Heart right ventricle (tissue), 16 donors: ENCODE results near the gene CD180. TPM values are rescaled to one million over a fixed set of nuclear protein-coding genes. Genes with fewer than 3 reads are reported as not detected.
A peak's percentile ranks its signal among the peaks of the same experiment; 100 is the strongest.

Experiments
- ATAC-seq, 8 donors: fragments of 200-7000 bp; cut with Tn5 transposase; one replicate each; pipeline ENCODE4 v1.9.1; 2020; ENCODE audit warnings: mild to moderate bottlenecking in 8 of 8, moderate library complexity in 8 of 8, moderate number of reproducible peaks in 1 of 8
- DNase-seq, 2 donors: peaks; one replicate each; pipeline ENCODE4 v3.0.0-alpha.2; 2020
- H3K27ac ChIP-seq, 10 donors: fragments of 200-600 bp; sonication (generic) in 2 of 10; one replicate each; pipeline versions ENCODE4 v1.5.0 to v1.8.0; 2020 to 2022; ENCODE audit warnings: mild to moderate bottlenecking in 3 of 10
- H3K27me3 ChIP-seq, 7 donors: fragments of 200-600 bp; one replicate each; pipeline ENCODE4 v1.8.0; 2021 to 2022; ENCODE audit warnings: mild to moderate bottlenecking in 2 of 7
- H3K36me3 ChIP-seq, 9 donors: fragments of 200-600 bp; sonication (generic) in 1 of 9; one replicate each; pipeline versions ENCODE4 v1.5.0 to v1.8.0; 2020 to 2022; ENCODE audit warnings: mild to moderate bottlenecking in 2 of 9
- H3K4me1 ChIP-seq, 9 donors: fragments of 200-600 bp; sonication (generic) in 1 of 9; one replicate each; pipeline versions ENCODE4 v1.5.0 to v1.8.0; 2020 to 2022; ENCODE audit warnings: mild to moderate bottlenecking in 4 of 9
- H3K4me3 ChIP-seq, 10 donors: fragments of 200-600 bp; sonication (generic) in 2 of 10; one replicate each; pipeline versions ENCODE4 v1.5.0 to v1.8.0; 2020 to 2022; ENCODE audit warnings: mild to moderate bottlenecking in 7 of 10, moderate library complexity in 2 of 10
- H3K9me3 ChIP-seq, 11 donors: fragments of 200-600 bp in 10 of 11; sonication (generic) in 2 of 11; one replicate each; pipeline versions ENCODE4 v1.5.0 to v1.8.0; 2013 to 2022; ENCODE audit warnings: mild to moderate bottlenecking in 2 of 11, control low read depth in 1 of 11, moderate library complexity in 1 of 11
- CTCF ChIP-seq, 9 donors: fragments of 200-600 bp; sonication (generic) in 2 of 9; IDR thresholded peaks; one replicate each; pipeline versions ENCODE4 v1.5.0 to v1.8.0; 2021 to 2022; ENCODE audit warnings: antibody characterized with exemption in 9 of 9, mild to moderate bottlenecking in 5 of 9, moderate library complexity in 1 of 9
- WGBS, 2 donors: extraction: QIAGEN DNeasy Blood & Tissue Kit; methylation state at CpG; one replicate each; pipeline ENCODE4 v1.1.7; 2013; ENCODE audit warnings: inconsistent platforms in 1 of 2; 5-methylcytosine and 5-hydroxymethylcytosine counted together
- intact Hi-C, 10 donors: fragments of 100-400 bp; cut with DNase I; formaldehyde crosslinking; loops; one replicate each; pipeline versions ENCODE4 v1.11.1 to v1.14.2; 2022
- polyA plus RNA-seq, 2 donors: library from polyadenylated mRNA; stranded (reverse); fragments of 200-250 nt; gene quantifications; one replicate each; pipeline ENCODE4 v1.2.3, GENCODE V29; 2013
- total RNA-seq, 10 donors: library from RNA; stranded (reverse); fragmentation: NEBNext Ultra II Directional in 3 of 10; extraction: Animal tissue kit (Norgen Biotek cat#: 25700) in 3 of 10; gene quantifications; one replicate each; pipeline versions ENCODE4 v1.2.1 to v1.2.4, GENCODE V29; 2021 to 2023
- donor health status: Arrhythmogenic right ventricular cardiomyopathy.
- donor health status: ischemic (EF 13 %, LVEDD 7.1; RV severe dilation, severe dysfunction).
- donor health status: healthy with polysubstance abuse.
- donor health status: DM: no; HTN: yes; CAD: no.
- donor health status: DM: no; HTN: no; CAD: no.
- donor health status: ischemic (EF 25% LVEDD 6.9; RV normal size, moderate dysfunction).
- donor health status: ischemic (EF 25% LVEDD 5.7; RV mildly dilated, moderate dysfunction).
- donor health status: healthy.
- donor health status: DM: yes; HTN: yes; CAD: no.
- donor health status: Ischemic cardiomyopathy.
- donor health status: ischemic (EF 35%, LVEDD 5.7; RV mildly dilated, moderate dysfunction).
- donor health status: nonischemic (EF 11% LVEDD 7.7; RV severe dilation, severe dysfunction).
- donor health status: DM: yes; HTN: yes; CAD: no.
- donor health status: PGD.
- donor health status: ischemic (EF 29% LVEDD 5.4; RV normal size, mild dysfunction).
- donor health status: nonischemic (EF 23%, LVEDD 6.1; RV moderate dilation, normal function).

Gene CD180
- total and polyA plus RNA-seq, 12 donors: 0.12 to 3.3 (median 0.16) TPM; not detected in 1

DNA sequence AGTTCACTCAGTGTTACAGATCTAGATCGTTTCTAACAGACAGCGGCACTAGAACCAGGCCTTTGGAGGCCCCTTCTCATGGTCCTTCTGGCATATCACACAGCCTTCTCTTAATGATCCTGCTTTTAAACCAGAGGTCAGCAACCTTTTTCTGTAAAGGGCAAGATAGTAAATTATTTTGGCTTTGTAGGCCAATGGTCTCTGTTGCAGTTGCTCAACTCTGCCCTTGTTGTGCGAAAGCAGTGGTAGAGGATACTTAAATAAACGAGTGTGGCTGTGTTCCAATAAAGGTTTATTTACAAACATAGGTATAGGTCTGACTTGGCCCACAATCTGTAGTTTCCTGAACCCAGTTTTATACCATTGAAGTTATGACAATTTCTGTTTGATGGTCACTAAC lies 47.3 kb upstream of the CD180 start:
- TF ChIP-seq CTCF (IDR thresholded peaks at IDR 0.05): no peak
- H3K27me3 ChIP-seq: no peaks in the 10 kb centered on the region
- 91 to 95% methylated on average over 4 of the region's 4 CpGs for WGBS, 2 donors
- no peak overlapping the region for H3K4me3 ChIP-seq
- DNase-seq: no peak
- H3K9me3 ChIP-seq: no peaks in the 10 kb centered on the region
- H3K4me1 ChIP-seq: peaks cover 0 to 36% (median 18%) of the 10 kb centered on the region in 9 donors
- ATAC-seq: no peak
- no peaks in the 10 kb centered on the region for H3K36me3 ChIP-seq
- peak overlapping the region in 4 of 10 donors; percentile 2 to 35 (median 22) for H3K27ac ChIP-seq
- intact Hi-C loops: loop anchor here in 8 of 10 donors (5.0 to 10.0 kb wide), 6 partner anchors 151 to 1221 kb away; no protein-coding TSS in a partner anchor

DNA sequence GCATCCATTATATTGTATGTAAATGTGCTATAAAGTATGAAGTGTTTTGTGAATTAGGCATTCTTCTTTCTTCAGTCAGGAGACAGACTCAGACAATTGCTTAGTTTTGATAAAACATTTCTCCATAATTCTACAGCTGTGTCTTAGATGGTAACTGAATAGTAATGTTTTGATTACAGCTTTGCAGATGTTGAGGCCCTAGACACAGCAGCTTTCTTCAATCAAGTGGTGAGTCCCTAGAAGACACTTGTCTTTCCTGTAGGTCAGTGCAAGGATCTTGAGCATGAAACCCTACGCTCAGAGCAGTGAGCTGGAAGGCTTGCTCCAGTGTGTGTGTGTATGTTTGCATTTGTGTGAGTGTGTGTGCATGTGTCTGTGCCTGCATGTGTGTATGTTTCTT lies 46.8 kb upstream of the CD180 start:
- DNase-seq: no peak
- ATAC-seq: peak in 5 of 8 donors; percentile 28 to 67 (median 45)
- Histone ChIP-seq H3K4me1 (peaks cover 0 to 30% (median 13%) of the 10 kb centered on the region in 9 donors), H3K4me3 (no peak overlapping the region), H3K27me3 (no peaks in the 10 kb centered on the region), H3K9me3 (no peaks in the 10 kb centered on the region), H3K27ac (no peak overlapping the region), H3K36me3 (no peaks in the 10 kb centered on the region)
- no peak for TF ChIP-seq CTCF (IDR thresholded peaks at IDR 0.05)
- WGBS, 2 donors: 80 to 84% methylated on average over 1 of the region's 1 CpG
- intact Hi-C loops: loop anchor here in 8 of 10 donors (5.0 to 10.0 kb wide), 6 partner anchors 151 to 1221 kb away; no protein-coding TSS in a partner anchor

DNA sequence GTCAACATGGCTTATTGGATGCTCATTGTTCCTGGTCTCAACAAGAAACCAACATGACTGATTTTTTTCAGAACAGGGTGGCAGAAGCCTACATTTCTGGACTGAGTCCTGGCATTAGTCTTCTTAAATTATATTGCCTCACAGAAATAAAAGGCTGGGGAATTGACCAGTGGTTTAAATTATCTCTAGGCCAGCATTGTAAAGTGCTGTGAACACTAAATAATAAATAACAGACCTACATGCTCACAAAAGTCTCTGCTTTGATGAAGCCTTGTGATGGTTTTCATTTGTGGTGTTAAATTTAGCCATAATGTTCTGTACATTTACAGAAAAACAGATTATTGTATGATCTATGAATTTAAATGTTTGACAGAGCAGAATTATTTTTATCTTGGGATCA lies 44.7 kb upstream of the CD180 start:
- ATAC-seq (no peak), DNase-seq (no peak)
- Histone ChIP-seq H3K27ac (no peak overlapping the region), H3K36me3 (no peaks in the 10 kb centered on the region), H3K4me1 (peaks cover 0 to 22% (median 11%) of the 10 kb centered on the region in 9 donors), H3K27me3 (no peaks in the 10 kb centered on the region), H3K4me3 (no peak overlapping the region), H3K9me3 (no peaks in the 10 kb centered on the region)
- no peak for TF ChIP-seq CTCF (IDR thresholded peaks at IDR 0.05)
- intact Hi-C loops: loop anchor here in 8 of 10 donors (5.0 to 10.0 kb wide), 6 partner anchors 153 to 1223 kb away; no protein-coding TSS in a partner anchor

DNA sequence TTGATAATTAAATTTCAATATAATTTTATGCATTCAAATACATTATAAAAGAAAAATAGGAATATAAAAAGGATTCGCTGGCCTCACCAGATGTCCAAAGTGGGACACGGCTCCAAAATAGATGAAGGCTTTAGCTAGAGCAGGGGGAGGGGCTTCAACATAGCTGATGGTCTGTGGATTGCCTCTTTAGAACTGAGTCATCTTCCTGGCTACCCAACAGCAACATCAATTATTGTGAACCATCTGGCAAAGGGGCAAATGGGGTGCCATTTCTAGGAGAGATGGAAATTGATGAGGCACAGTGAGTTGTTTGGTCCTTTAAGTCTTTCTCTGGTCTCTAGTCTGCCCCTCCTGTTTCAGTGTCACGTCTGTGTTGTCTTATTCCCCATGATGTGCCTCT lies 44.2 kb upstream of the CD180 start:
- peaks cover 0 to 18% (median 7%) of the 10 kb centered on the region in 9 donors for H3K4me1 ChIP-seq
- H3K27ac ChIP-seq: no peak overlapping the region
- no peaks in the 10 kb centered on the region for H3K36me3 ChIP-seq
- no peak for ATAC-seq
- no peak for DNase-seq
- H3K4me3 ChIP-seq: no peak overlapping the region
- no peak for TF ChIP-seq CTCF (IDR thresholded peaks at IDR 0.05)
- intact Hi-C loops: loop anchor here in 8 of 10 donors (5.0 to 10.0 kb wide), 6 partner anchors 154 to 1224 kb away; no protein-coding TSS in a partner anchor
- H3K9me3 ChIP-seq: no peaks in the 10 kb centered on the region
- no peaks in the 10 kb centered on the region for H3K27me3 ChIP-seq
- 92 to 96% methylated on average over 3 of the region's 3 CpGs for WGBS, 2 donors
